Endothelial cell of umbilical vein (primary cell): ENCODE results near the gene NFKB2.

Experiments
- CTCF ChIP-seq, 2 donors: IDR thresholded peaks; 1 replicate in 1 of 2; 2 replicates in 1 of 2; pipeline ENCODE4 v1.5.1; 2011; ENCODE audit warnings: low read length in 2 of 2, mild to moderate bottlenecking in 2 of 2, moderate library complexity in 2 of 2, control low read depth in 1 of 2, inconsistent platforms in 1 of 2, low read depth in 1 of 2; ENCODE audit not compliant: insufficient read depth in 1 of 2; ENCODE audit errors: extremely low read depth in 1 of 2
- MYC ChIP-seq: IDR thresholded peaks from one replicate; pipeline ENCODE4 v1.6.1; 2011; ENCODE audit warnings: mild to moderate bottlenecking, low read depth, low read length
- POLR2A ChIP-seq: IDR thresholded peaks from 2 replicates; pipeline ENCODE4 v1.6.1; 2012; ENCODE audit warnings: low read depth, mild to moderate bottlenecking, control low read depth, low read length

DNA sequence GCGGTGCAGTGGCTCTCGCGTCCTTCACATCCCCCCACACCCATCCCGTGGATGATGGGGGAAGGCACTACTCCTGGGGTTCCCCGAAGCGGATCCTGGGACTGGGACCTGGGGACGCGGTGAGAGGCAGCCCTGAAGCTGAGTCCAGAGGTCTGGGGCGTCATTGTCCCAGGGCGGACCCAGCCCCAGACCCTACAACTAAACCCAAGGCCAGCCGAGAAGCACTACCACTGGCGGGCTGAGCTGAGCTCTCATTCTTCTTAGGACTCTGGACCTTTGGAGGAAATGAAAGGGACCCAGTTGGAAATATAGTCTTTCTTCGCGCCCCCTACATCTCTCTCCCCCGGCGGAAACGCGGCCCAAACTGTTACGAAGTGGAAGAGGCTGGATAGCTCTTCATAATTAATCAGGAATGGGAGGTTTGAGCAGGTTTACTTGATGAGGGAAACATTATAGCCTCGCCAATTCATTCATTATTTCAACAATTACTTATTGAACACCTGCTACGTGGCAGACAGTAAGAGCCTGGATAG is 24.7 kb downstream of the NFKB2 start:
- TF ChIP-seq CTCF (IDR thresholded peaks at IDR 0.05; ENCODE audit: extremely low read depth in 1 of 2, insufficient read depth in 1 of 2, low read depth in 1 of 2, low read length in 2 of 2) (no peak), MYC (no peak), POLR2A (no peak)
